ENCODE data around the gene NACA. TPM values are rescaled to one million over a fixed set of nuclear protein-coding genes. Genes with fewer than 3 reads are reported as not detected.

Gene NACA
- total RNA-seq, 1 experiment from 2014 or later, result 896 TPM

GRCh38 chr12:56769868-56770267 lies 44.8 kb upstream of the NACA start:
- intact Hi-C loops (cut with micrococcal nuclease), result no loop called here
- Histone ChIP-seq H3K27ac (ENCODE audit: low read depth, low read length) (no peak overlapping the region), H3K4me2 (ENCODE audit: low read length) (no peak overlapping the region), H3K4me3 (replicated peaks in 1 of 2; ENCODE audit: low read depth in 1 of 2, low read length in 2 of 2) (no peak overlapping the region), H3K4me1 (ENCODE audit: control insufficient read depth in 1 of 2, insufficient read depth in 2 of 2, low read length in 2 of 2) (no peaks in the 10 kb centered on the region), H3K27me3 (ENCODE audit: insufficient read depth, low read length) (no peaks in the 10 kb centered on the region), H3K79me2 (ENCODE audit: insufficient read depth, low read length) (no peaks in the 10 kb centered on the region), H2AFZ (ENCODE audit: low read depth, low read length, poor library complexity, severe bottlenecking) (no peak overlapping the region), H3K36me3 (ENCODE audit: control insufficient read depth in 1 of 2, insufficient read depth in 2 of 2, low read length in 2 of 2) (no peaks in the 10 kb centered on the region), H3K9me3 (ENCODE audit: control insufficient read depth in 1 of 2, insufficient read depth in 1 of 2, low read depth in 1 of 2, low read length in 2 of 2) (no peaks in the 10 kb centered on the region), H4K20me1 (ENCODE audit: insufficient read depth) (no peaks in the 10 kb centered on the region), H3K9ac (ENCODE audit: low read length) (no peak overlapping the region), H3K9me2 (ENCODE audit: insufficient read depth) (no peaks in the 10 kb centered on the region)
- no peak for TF ChIP-seq CEBPB (IDR thresholded peaks at IDR 0.05; ENCODE audit: low read depth)
- TF ChIP-seq ELF1 (IDR thresholded peaks at IDR 0.05; ENCODE audit: borderline replicate concordance, low read depth), result no peak
- no peak for TF ChIP-seq FOSL1 (IDR thresholded peaks at IDR 0.05; ENCODE audit: low read depth)
- no peak for TF ChIP-seq ATF3 (IDR thresholded peaks at IDR 0.05)
- no TSS peak for BruUV-seq (replicated peaks)
- POLR2A ChIA-PET, result no interaction called here
- ATAC-seq, result no peak
- DNase-seq (ENCODE audit: low read depth, low spot score), result no peak
- CTCF ChIA-PET, result interaction anchor here (2.7 kb wide), 1 partner anchor 232 kb away, joined by 7 read pairs; no protein-coding TSS in a partner anchor
- RAD21 ChIA-PET (ENCODE audit: low non-redundant PET in 1 of 2, low total read pairs in 2 of 2, uncharacterized antibody in 2 of 2, unreplicated experiment in 2 of 2), result no interaction called here

GRCh38 chr12:56768424-56768823 lies 43.3 kb upstream of the NACA start:
- Histone ChIP-seq H3K9ac (ENCODE audit: low read length) (no peak overlapping the region), H3K9me2 (ENCODE audit: insufficient read depth) (no peaks in the 10 kb centered on the region), H3K27ac (ENCODE audit: low read depth, low read length) (no peak overlapping the region), H2AFZ (ENCODE audit: low read depth, low read length, poor library complexity, severe bottlenecking) (no peak overlapping the region), H3K27me3 (ENCODE audit: insufficient read depth, low read length) (no peaks in the 10 kb centered on the region), H3K9me3 (ENCODE audit: control insufficient read depth in 1 of 2, insufficient read depth in 1 of 2, low read depth in 1 of 2, low read length in 2 of 2) (no peaks in the 10 kb centered on the region), H3K4me1 (ENCODE audit: control insufficient read depth in 1 of 2, insufficient read depth in 2 of 2, low read length in 2 of 2) (no peaks in the 10 kb centered on the region), H3K79me2 (ENCODE audit: insufficient read depth, low read length) (no peaks in the 10 kb centered on the region), H3K4me2 (ENCODE audit: low read length) (no peak overlapping the region), H4K20me1 (ENCODE audit: insufficient read depth) (no peaks in the 10 kb centered on the region), H3K4me3 (replicated peaks in 1 of 2; ENCODE audit: low read depth in 1 of 2, low read length in 2 of 2) (no peak overlapping the region), H3K36me3 (ENCODE audit: control insufficient read depth in 1 of 2, insufficient read depth in 2 of 2, low read length in 2 of 2) (no peaks in the 10 kb centered on the region)
- intact Hi-C loops (cut with micrococcal nuclease), result no loop called here
- ATAC-seq (no peak), DNase-seq (ENCODE audit: low read depth, low spot score) (no peak)
- ChIA-PET CTCF (interaction anchor here (2.7 kb wide), 1 partner anchor 233 kb away, joined by 7 read pairs; no protein-coding TSS in a partner anchor), POLR2A (no interaction called here), RAD21 (ENCODE audit: low non-redundant PET in 1 of 2, low total read pairs in 2 of 2, uncharacterized antibody in 2 of 2, unreplicated experiment in 2 of 2) (no interaction called here)
- BruUV-seq (replicated peaks), result no TSS peak
- TF ChIP-seq FOSL1 (IDR thresholded peaks at IDR 0.05; ENCODE audit: low read depth), result no peak

Data from HCT116 (cell line).